Stimulated activated effector memory CD8-positive, alpha-beta T cell treated with anti-CD3 and anti-CD28 coated beads, Interleukin-12 subunit alpha, Interleukin-12 subunit beta, amount 100 ng/mL, for 72 hours (primary cell): ENCODE data around the gene TMC1.
A peak's percentile ranks its signal among the peaks of the same experiment; 100 is the strongest.

Experiments used
- ATAC-seq: fragments of 150-1000 bp; cut with Tn5 transposase; 2 replicates; pipeline ENCODE4 v1.10.0; 2021
- DNase-seq, 2 donors: peaks; one replicate each; pipeline ENCODE4 v3.0.0; 2021 to 2022; ENCODE audit warnings: low spot score in 2 of 2
- H3K27ac Mint-ChIP-seq: one replicate; pipeline ENCODE4 v1.8.0; 2022; ENCODE audit warnings: mild to moderate bottlenecking, mixed read lengths
- H3K36me3 Mint-ChIP-seq: one replicate; pipeline ENCODE4 v1.8.0; 2022; ENCODE audit warnings: mild to moderate bottlenecking, mixed read lengths
- H3K4me1 Mint-ChIP-seq: one replicate; pipeline ENCODE4 v1.8.0; 2022; ENCODE audit warnings: mixed read lengths
- H3K4me3 Mint-ChIP-seq: one replicate; pipeline ENCODE4 v1.8.0; 2022; ENCODE audit warnings: mild to moderate bottlenecking, mixed read lengths
- H3K9me3 Mint-ChIP-seq: one replicate; pipeline ENCODE4 v1.8.0; 2022; ENCODE audit warnings: mixed read lengths

The TMC1 gene

DNA sequence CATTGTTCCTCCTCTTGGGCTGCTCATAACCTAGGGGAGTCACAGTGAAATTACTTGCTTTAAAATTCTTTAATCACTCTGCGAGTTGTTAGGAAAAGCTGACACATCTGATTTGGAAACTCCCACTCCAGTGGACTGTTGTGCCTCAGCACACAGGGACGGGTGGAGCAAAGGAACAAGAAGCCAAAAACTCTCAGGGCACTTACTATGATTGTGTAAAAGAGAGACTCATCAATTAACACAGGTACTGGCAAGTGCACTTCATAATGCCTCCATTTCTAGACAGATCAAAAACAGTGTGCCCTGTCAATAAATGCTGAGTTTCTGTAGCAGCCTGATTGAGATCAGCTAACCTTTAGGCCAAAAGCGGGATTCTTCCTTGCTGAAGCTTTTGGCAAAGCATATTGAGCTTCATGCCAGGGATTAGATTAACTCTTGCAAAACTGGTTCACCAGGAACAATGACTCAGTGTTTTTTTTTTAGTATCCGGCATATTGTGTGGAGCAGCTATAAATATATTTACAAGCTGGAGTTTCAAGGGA, 55.9 kb downstream of the TMC1 start:
- H3K36me3 Mint-ChIP-seq = no peaks in the 10 kb centered on the region
- DNase-seq (no peak), ATAC-seq (no peak)
- H3K4me3 Mint-ChIP-seq = no peak overlapping the region
- no peaks in the 10 kb centered on the region for H3K9me3 Mint-ChIP-seq
- H3K27ac Mint-ChIP-seq = no peak overlapping the region
- H3K4me1 Mint-ChIP-seq = peaks cover 39% of the 10 kb centered on the region

DNA sequence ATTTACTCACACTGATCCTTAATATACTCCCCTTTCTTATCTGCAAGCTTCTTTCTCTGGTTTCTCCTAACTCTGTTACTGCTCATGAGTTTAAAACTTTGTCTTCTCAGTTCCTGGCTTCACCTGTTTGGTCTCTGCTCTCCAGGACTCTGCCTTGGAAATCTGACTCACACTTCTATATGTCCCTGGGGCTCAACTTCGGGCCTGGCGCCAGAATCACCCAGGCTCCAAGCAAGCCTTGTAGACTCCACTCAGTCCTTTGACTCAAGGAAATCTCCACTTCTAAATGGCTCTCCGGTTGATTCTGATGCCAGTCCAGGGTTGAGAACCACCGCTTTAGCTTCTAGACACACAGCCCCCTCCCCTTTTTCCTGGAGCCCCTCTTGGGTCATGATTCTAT, 57.8 kb downstream of the TMC1 start:
- no peaks in the 10 kb centered on the region for H3K36me3 Mint-ChIP-seq
- H3K4me1 Mint-ChIP-seq = peaks cover 57% of the 10 kb centered on the region
- DNase-seq (no peak), ATAC-seq (no peak)
- H3K27ac Mint-ChIP-seq = no peak overlapping the region
- no peaks in the 10 kb centered on the region for H3K9me3 Mint-ChIP-seq
- no peak overlapping the region for H3K4me3 Mint-ChIP-seq

GRCh38 chr9:72579880-72580550, 58.6 kb downstream of the TMC1 start:
- ATAC-seq (peak; percentile 96), DNase-seq (no peak)
- no peaks in the 10 kb centered on the region for H3K9me3 Mint-ChIP-seq
- peak overlapping the region; percentile 23 for H3K4me3 Mint-ChIP-seq
- H3K4me1 Mint-ChIP-seq = peaks cover 58% of the 10 kb centered on the region
- no peaks in the 10 kb centered on the region for H3K36me3 Mint-ChIP-seq
- peak overlapping the region; percentile 58 for H3K27ac Mint-ChIP-seq

DNA sequence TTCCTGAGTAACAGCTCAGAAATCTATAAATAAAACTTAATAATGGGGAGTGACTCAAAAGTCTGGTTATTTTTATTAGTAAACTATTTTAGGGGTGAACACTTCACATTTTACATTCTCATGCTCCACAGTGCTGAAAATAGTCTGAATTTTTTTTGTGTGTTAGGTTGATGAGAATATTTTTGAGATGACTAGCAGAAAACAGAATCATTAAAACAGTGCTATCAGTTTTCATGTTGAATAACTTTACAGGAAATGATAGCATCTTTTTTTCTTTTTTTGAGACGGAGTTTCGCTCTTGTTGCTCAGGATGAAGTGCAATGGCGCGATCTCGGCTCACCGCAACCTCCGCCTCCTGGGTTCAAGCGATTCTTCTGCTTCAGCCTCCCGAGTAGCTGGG, 60.3 kb downstream of the TMC1 start:
- Mint-ChIP-seq H3K9me3 (no peaks in the 10 kb centered on the region), H3K27ac (peak overlapping the region; percentile 81), H3K4me3 (peak overlapping the region; percentile 45), H3K36me3 (no peaks in the 10 kb centered on the region), H3K4me1 (peaks cover 62% of the 10 kb centered on the region)
- DNase-seq (no peak), ATAC-seq (peak; percentile 39)

GRCh38 chr9:72583370-72583769, 62.0 kb downstream of the TMC1 start:
- peak overlapping the region; percentile 4 for H3K4me3 Mint-ChIP-seq
- ATAC-seq (no peak), DNase-seq (no peak)
- no peaks in the 10 kb centered on the region for H3K9me3 Mint-ChIP-seq
- H3K36me3 Mint-ChIP-seq = no peaks in the 10 kb centered on the region
- no peak overlapping the region for H3K27ac Mint-ChIP-seq
- peaks cover 69% of the 10 kb centered on the region for H3K4me1 Mint-ChIP-seq

- ATAC-seq = peak; percentile 91
- no peaks in the 10 kb centered on the region for H3K36me3 Mint-ChIP-seq
- H3K27ac Mint-ChIP-seq = peak overlapping the region; percentile 51
- peaks cover 68% of the 10 kb centered on the region for H3K4me1 Mint-ChIP-seq
- no peak overlapping the region for H3K4me3 Mint-ChIP-seq
- DNase-seq = no peak
- H3K9me3 Mint-ChIP-seq = no peaks in the 10 kb centered on the region
Observed at GRCh38 chr9:72586388-72587130, 65.2 kb downstream of the TMC1 start.

DNA sequence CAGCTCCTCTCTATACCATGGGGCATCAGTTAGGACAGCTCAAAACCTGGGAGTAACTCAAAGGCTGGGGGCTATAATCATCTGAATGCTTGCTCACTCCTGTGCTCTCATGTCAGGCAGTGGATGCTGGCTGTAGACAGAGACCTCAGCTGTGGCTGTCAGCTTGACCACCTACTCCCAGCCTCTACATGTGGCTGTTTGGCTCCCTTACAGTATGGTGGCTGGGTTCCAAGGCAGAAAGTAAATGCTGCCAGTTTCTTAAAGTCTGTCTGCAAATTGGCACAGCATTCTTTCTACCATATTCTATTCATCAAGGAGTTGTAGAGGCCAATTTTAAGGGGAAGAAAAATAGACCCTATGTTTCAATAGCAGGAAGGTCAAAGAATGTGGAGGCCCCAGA, 66.9 kb downstream of the TMC1 start:
- Mint-ChIP-seq H3K27ac (no peak overlapping the region), H3K36me3 (no peaks in the 10 kb centered on the region), H3K9me3 (no peaks in the 10 kb centered on the region), H3K4me3 (no peak overlapping the region), H3K4me1 (peaks cover 65% of the 10 kb centered on the region)
- DNase-seq = no peak
- ATAC-seq = no peak

DNA sequence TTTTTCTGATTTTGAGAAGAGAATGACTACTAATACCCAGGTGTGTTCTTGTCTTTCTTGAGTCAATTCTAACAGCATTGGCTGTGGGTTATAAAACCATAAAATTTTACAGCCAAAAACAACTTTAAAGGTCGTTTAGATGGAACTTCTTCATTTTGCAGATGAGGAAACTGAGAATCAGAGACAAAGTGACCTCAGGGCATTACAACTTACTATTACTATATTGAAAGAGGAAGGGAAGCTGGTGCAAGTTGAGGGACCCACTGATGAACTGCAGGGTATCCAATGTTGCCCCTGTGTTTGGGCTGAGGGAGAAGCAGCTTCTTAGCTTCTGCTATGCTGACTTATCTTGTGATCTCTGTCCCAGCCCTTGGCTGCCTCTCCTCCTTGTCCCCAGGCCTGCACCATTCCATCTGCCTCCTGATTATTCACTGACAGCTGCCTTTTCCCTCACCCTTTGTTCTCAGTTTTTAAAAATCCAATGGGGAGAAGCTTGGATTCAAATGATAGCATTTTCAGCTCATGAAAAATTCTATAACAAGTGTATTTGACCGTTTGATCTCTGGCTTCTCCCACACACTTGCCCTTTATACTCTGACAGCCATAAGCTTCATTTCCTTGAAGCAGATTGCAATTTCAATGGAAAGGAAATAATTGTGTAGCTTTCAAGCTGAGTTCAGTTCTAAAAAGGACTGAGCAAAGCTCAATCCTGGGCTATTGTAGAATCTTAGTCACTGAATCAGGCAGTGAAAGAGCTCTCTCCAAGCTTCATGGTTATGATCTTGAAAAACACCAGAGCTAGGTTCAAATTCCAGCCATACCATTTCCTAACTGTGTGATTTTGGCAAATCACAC, 68.5 kb downstream of the TMC1 start:
- Mint-ChIP-seq H3K4me3 (peak overlapping the region; percentile 33), H3K4me1 (peaks cover 56% of the 10 kb centered on the region), H3K27ac (peak overlapping the region; percentile 60), H3K9me3 (no peaks in the 10 kb centered on the region), H3K36me3 (no peaks in the 10 kb centered on the region)
- ATAC-seq (peak; percentile 35), DNase-seq (no peak)

DNA sequence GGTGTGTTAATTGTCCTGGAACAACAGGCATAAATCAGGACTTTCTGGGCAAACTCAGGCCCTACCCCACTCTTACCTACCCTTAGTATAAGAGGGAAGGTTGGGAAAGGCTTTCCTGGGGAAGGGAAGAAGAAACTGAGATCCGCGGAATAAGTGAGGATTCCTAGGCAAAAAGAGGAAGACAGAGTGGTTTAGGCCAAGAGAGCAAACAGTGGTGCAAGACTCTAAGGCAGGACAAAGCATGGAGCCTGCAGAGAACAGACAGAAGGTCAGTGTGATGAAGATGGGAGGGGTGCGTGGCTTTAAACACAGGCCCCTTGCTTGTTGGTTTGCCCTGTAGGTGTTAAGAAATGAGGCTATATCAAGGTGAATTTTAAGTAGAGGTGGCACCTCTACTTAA, 69.4 kb downstream of the TMC1 start:
- no peaks in the 10 kb centered on the region for H3K36me3 Mint-ChIP-seq
- no peak overlapping the region for H3K4me3 Mint-ChIP-seq

GRCh38 chr9:72592502-72593403, 71.3 kb downstream of the TMC1 start:
- Mint-ChIP-seq H3K27ac (peak overlapping the region; percentile 16), H3K4me3 (no peak overlapping the region), H3K4me1 (peaks cover 45% of the 10 kb centered on the region), H3K9me3 (no peaks in the 10 kb centered on the region), H3K36me3 (no peaks in the 10 kb centered on the region)
- DNase-seq (peak in 1 of 2 donors; percentile 51), ATAC-seq (peak; percentile 69)

More for the DNA sequence above, 69.4 kb downstream of the TMC1 start:
- no peak for DNase-seq
- no peak for ATAC-seq
- H3K9me3 Mint-ChIP-seq = no peaks in the 10 kb centered on the region
- peak overlapping the region; percentile 60 for H3K27ac Mint-ChIP-seq
- H3K4me1 Mint-ChIP-seq = peaks cover 48% of the 10 kb centered on the region

DNA sequence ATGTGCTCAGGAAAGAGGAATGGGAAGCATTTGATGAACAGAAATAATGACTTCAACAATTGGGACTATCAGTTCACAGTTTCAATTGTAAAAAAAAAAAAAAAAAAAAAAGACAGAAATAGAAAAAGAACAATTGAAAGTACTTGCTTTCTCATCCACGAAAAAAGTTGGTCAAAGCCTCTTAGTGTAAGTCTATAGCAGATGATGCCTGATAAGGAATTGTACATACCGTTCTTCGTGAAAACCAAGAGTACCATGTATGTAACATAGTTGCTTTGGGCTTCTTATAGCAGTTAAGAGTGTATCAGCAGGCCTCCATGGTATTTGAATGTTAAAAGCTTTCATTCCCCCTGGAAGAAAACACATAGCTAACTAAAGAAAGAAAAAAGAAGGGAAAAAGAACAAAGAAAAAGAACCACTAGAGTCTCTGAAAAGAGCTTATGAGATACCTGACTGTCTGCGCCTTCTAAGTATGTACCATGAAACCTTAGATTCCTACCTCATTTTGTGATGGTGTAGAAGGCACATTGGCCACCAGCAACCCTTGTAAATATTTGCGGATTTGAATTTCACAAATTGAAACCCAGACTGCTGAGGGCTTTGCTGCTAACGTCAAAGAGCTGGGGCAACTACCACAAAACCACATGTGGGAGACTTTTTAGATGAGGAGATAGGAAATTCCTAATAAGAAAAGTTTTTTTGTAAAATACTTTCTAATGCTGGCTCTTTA, 75.2 kb downstream of the TMC1 start:
- Mint-ChIP-seq H3K9me3 (no peaks in the 10 kb centered on the region), H3K4me3 (peak overlapping the region; percentile 15), H3K4me1 (peaks cover 20% of the 10 kb centered on the region), H3K27ac (peak overlapping the region; percentile 65), H3K36me3 (no peaks in the 10 kb centered on the region)
- DNase-seq (no peak), ATAC-seq (peak; percentile 6)

GRCh38 chr9:72597181-72597517, 75.7 kb downstream of the TMC1 start:
- Mint-ChIP-seq H3K36me3 (no peaks in the 10 kb centered on the region), H3K27ac (no peak overlapping the region), H3K9me3 (no peaks in the 10 kb centered on the region), H3K4me1 (peaks cover 16% of the 10 kb centered on the region), H3K4me3 (no peak overlapping the region)
- no peak for DNase-seq
- peak; percentile 59 for ATAC-seq

DNA sequence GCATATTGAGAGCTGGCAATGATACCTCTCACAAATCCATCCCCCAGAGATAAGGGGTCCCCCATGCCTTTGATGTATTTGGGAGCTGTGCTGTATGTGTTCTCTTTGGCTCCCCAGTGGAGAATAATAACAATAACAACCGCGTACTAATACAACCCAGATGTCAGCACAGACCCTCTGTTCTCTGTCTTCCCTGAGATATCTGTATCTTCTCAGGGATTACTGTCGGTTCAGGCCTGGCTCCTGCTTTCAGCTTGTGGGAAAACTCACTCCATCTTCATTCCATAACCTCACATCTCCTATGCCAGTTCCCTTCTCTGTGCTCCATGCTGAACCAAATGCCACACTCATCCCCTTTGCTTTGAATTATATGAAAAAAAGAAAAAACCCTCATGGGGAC, 76.2 kb downstream of the TMC1 start:
- Mint-ChIP-seq H3K9me3 (no peaks in the 10 kb centered on the region), H3K27ac (no peak overlapping the region), H3K4me1 (peaks cover 12% of the 10 kb centered on the region), H3K4me3 (no peak overlapping the region), H3K36me3 (no peaks in the 10 kb centered on the region)
- DNase-seq (no peak), ATAC-seq (no peak)

DNA sequence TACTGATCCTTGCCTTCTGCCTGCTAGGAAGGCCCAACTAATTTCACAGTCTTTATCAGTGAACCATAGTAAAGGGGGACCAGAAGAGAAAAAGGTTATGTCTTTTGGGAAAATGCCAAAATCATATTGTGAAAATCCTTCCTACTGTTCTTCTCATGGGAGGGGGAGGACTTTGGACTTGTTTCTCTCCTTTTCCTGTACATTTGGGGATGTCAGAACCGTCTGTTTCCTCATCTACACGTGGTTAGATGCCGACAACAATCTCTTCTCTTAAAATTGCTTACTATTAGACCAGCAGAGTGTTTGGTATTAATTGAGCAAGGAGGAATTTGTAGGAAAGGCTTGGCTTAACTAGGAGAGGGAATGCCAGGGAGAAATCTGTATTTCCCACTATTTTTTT, 77.2 kb downstream of the TMC1 start:
- Mint-ChIP-seq H3K4me3 (no peak overlapping the region), H3K36me3 (no peaks in the 10 kb centered on the region), H3K4me1 (peaks cover 9% of the 10 kb centered on the region), H3K9me3 (no peaks in the 10 kb centered on the region), H3K27ac (no peak overlapping the region)
- no peak for ATAC-seq
- DNase-seq = no peak
